ENCODE results near the gene YWHAB.
"Not testable (repeated sequence)": the region's sequence is repeated elsewhere in the genome, so short reads cannot be mapped to it uniquely, and the experiment has no call there.

Gene YWHAB

GRCh38 chr20:44882360-44882759 lies 3.1 kb upstream of the YWHAB start:
- DNase-seq: not testable (repeated sequence)

GRCh38 chr20:44883214-44883902 lies 2.1 kb upstream of the YWHAB start:
- DNase-seq: no peak

- DNase-seq: no peak
These were observed 556 bp upstream of the YWHAB start for GRCh38 chr20:44884907-44885391.

GRCh38 chr20:44886266-44886651 lies 754 bp downstream of the YWHAB start:
- DNase-seq: no peak

GRCh38 chr20:44886828-44887227 lies 1.3 kb downstream of the YWHAB start:
- DNase-seq: no peak

GRCh38 chr20:44887466-44887865 lies 2.0 kb downstream of the YWHAB start:
- DNase-seq: no peak

- DNase-seq: peak; percentile 13
These were observed 3.0 kb downstream of the YWHAB start for GRCh38 chr20:44888226-44889103.

- DNase-seq: no peak
These were observed 6.3 kb downstream of the YWHAB start for GRCh38 chr20:44891826-44892225.

GRCh38 chr20:44894959-44895358 lies 9.5 kb downstream of the YWHAB start:
- no peak for DNase-seq

- DNase-seq: no peak
These were observed 11.1 kb downstream of the YWHAB start for GRCh38 chr20:44896583-44896982.

- DNase-seq: no peak
These were observed 11.6 kb downstream of the YWHAB start for GRCh38 chr20:44897133-44897532.

GRCh38 chr20:44900231-44900854 lies 14.8 kb downstream of the YWHAB start:
- DNase-seq: no peak

GRCh38 chr20:44901974-44902373 lies 16.5 kb downstream of the YWHAB start:
- DNase-seq: no peak

GRCh38 chr20:44904377-44904776 lies 18.9 kb downstream of the YWHAB start:
- no peak for DNase-seq

- no peak for DNase-seq
These were observed 23.7 kb downstream of the YWHAB start for GRCh38 chr20:44908987-44909871.

- peak; percentile 80 for DNase-seq
These were observed 24.6 kb downstream of the YWHAB start, which contains the start of gene PABPC1L for GRCh38 chr20:44909872-44910689. Gene PABPC1L, plus strand, starts transcription at chr20:44910060. Its CDS starts 84 bp downstream, at chr20:44910144.

GRCh38 chr20:44910690-44911262 lies 25.3 kb downstream of the YWHAB start:
- no peak for DNase-seq

GRCh38 chr20:44911264-44911921 lies 25.9 kb downstream of the YWHAB start:
- peak; percentile 88 for DNase-seq

GRCh38 chr20:44912189-44912588 lies 26.7 kb downstream of the YWHAB start:
- DNase-seq: no peak

GRCh38 chr20:44914924-44915323 lies 29.4 kb downstream of the YWHAB start:
- no peak for DNase-seq

GRCh38 chr20:44916586-44916985 lies 31.1 kb downstream of the YWHAB start:
- no peak for DNase-seq

Measured in OCI-M1 (cell line).